A673 (cell line): ENCODE results near the gene SOST. TPM values are rescaled to one million over a fixed set of nuclear protein-coding genes. Genes with fewer than 3 reads are reported as not detected.

Experiments
- BruUV-seq: library from RNA; stranded (reverse); fragments of 400-500 nt; replicated peaks from 2 replicates; lab custom pipeline; 2021; lab: Mats Ljungman, UMichigan
- CTCF ChIA-PET: fragments of 300-600 bp; sonication (Branson Sonifier 250); formaldehyde crosslinking; loops from one replicate; lab custom pipeline; 2022; ENCODE audit warnings: antibody characterized with exemption; lab: Charles Lee
- POLR2A ChIA-PET: fragments of 300-600 bp; sonication (Branson Sonifier 250); formaldehyde crosslinking; loops from one replicate; lab custom pipeline; 2022; ENCODE audit warnings: antibody characterized with exemption; ENCODE audit not compliant: low non-redundant PET; lab: Charles Lee
- DNase-seq: peaks from one replicate; pipeline ENCODE4 v3.0.0-alpha.2; 2015; ENCODE audit warnings: low spot score
- H3K27ac ChIP-seq: fragments of 200-600 bp; sonication (generic); 2 replicates; pipeline ENCODE4 v1.5.1; 2016; ENCODE audit warnings: mixed run types, low read depth, mild to moderate bottlenecking, mixed read lengths, antibody characterized with exemption, low read length; ENCODE audit not compliant: poor library complexity, severe bottlenecking
- H3K27me3 ChIP-seq: fragments of 200-600 bp; sonication (generic); replicated peaks from 2 replicates; pipeline ENCODE4 v1.6.1; 2017; ENCODE audit warnings: mixed run types, low read depth, mild to moderate bottlenecking, mixed read lengths, antibody characterized with exemption, low read length; ENCODE audit not compliant: insufficient read depth, poor library complexity
- H3K36me3 ChIP-seq: fragments of 200-600 bp; sonication (generic); 2 replicates; pipeline ENCODE4 v1.6.1; 2016; ENCODE audit warnings: mixed run types, mild to moderate bottlenecking, mixed read lengths, antibody characterized with exemption, low read length; ENCODE audit not compliant: insufficient read depth, poor library complexity, severe bottlenecking
- H3K4me1 ChIP-seq: fragments of 200-600 bp; sonication (generic); 2 replicates; pipeline ENCODE4 v1.6.1; 2017; ENCODE audit warnings: mixed run types, mild to moderate bottlenecking, mixed read lengths, antibody characterized with exemption, low read length; ENCODE audit not compliant: insufficient read depth, poor library complexity, severe bottlenecking
- H3K4me3 ChIP-seq: fragments of 200-600 bp; sonication (generic); 2 replicates; pipeline ENCODE4 v1.5.1; 2016; ENCODE audit warnings: low read depth, mixed run types, mild to moderate bottlenecking, mixed read lengths, low read length; ENCODE audit not compliant: poor library complexity, severe bottlenecking
- H3K9me3 ChIP-seq: fragments of 200-600 bp; sonication (generic); 2 replicates; pipeline ENCODE4 v1.6.1; 2016; ENCODE audit warnings: mixed run types, low read depth, mild to moderate bottlenecking, mixed read lengths, antibody characterized with exemption, low read length; ENCODE audit not compliant: poor library complexity, severe bottlenecking
- EZH2 ChIP-seq: fragments of 200-600 bp; sonication (generic); IDR thresholded peaks from 2 replicates; pipeline ENCODE4 v1.6.1; 2017; ENCODE audit warnings: borderline replicate concordance, low read depth, mild to moderate bottlenecking, mixed read lengths, antibody characterized with exemption, low read length; ENCODE audit not compliant: poor library complexity, severe bottlenecking
- intact Hi-C: fragments of 100-400 bp; cut with micrococcal nuclease; formaldehyde crosslinking; loops from one replicate; pipeline ENCODE4 v1.10.0; 2022; ENCODE audit not compliant: unreplicated experiment
- total RNA-seq: library from RNA; stranded (reverse); gene quantifications from 2 replicates; pipeline ENCODE4 v1.2.3, GENCODE V29; 2021
- TF ChIP-seq, protein P1 (sequence below): fragments of 300-800, 200-600 bp; sonication (generic); conservative IDR thresholded peaks from 2 replicates; pipeline ENCODE4 v1.5.1; 2017; ENCODE audit warnings: low read depth, mild to moderate bottlenecking, antibody characterized with exemption, low read length, moderate library complexity, mixed read lengths

The SOST gene
- total RNA-seq, 1 experiment from 2014 or later: not detected

DNA sequence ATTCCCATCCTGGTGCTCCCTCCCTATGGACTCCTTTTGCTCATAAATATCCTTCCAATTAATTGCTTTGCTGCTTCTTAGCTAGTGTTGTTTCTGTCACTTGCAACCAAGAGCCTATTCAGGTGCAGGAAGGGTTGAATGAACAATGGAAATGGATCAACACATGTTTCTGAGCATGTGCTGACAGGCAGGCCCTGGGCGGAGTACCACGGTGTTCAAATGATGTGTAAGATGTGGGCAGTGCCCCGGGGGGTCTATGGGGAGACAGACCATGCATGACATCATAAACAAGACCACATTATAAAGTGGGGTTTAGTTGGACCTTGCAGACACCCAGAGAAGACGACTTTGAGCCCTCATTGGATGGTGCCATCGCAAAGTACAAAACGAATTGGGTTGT is 48.5 kb downstream of the SOST start:
- no peaks in the 10 kb centered on the region for H3K36me3 ChIP-seq
- CTCF ChIA-PET: no interaction called here
- POLR2A ChIA-PET: no interaction called here
- no peak for TF ChIP-seq EZH2
- TF ChIP-seq, protein P1, sequence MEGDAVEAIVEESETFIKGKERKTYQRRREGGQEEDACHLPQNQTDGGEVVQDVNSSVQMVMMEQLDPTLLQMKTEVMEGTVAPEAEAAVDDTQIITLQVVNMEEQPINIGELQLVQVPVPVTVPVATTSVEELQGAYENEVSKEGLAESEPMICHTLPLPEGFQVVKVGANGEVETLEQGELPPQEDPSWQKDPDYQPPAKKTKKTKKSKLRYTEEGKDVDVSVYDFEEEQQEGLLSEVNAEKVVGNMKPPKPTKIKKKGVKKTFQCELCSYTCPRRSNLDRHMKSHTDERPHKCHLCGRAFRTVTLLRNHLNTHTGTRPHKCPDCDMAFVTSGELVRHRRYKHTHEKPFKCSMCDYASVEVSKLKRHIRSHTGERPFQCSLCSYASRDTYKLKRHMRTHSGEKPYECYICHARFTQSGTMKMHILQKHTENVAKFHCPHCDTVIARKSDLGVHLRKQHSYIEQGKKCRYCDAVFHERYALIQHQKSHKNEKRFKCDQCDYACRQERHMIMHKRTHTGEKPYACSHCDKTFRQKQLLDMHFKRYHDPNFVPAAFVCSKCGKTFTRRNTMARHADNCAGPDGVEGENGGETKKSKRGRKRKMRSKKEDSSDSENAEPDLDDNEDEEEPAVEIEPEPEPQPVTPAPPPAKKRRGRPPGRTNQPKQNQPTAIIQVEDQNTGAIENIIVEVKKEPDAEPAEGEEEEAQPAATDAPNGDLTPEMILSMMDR: no peak
- no peak overlapping the region for H3K27ac ChIP-seq
- no peaks in the 10 kb centered on the region for H3K4me1 ChIP-seq
- H3K27me3 ChIP-seq: peaks cover 3% of the 10 kb centered on the region
- H3K4me3 ChIP-seq: no peak overlapping the region
- intact Hi-C loops: no loop called here
- BruUV-seq: no TSS peak
- no peaks in the 10 kb centered on the region for H3K9me3 ChIP-seq
- DNase-seq: no peak

DNA sequence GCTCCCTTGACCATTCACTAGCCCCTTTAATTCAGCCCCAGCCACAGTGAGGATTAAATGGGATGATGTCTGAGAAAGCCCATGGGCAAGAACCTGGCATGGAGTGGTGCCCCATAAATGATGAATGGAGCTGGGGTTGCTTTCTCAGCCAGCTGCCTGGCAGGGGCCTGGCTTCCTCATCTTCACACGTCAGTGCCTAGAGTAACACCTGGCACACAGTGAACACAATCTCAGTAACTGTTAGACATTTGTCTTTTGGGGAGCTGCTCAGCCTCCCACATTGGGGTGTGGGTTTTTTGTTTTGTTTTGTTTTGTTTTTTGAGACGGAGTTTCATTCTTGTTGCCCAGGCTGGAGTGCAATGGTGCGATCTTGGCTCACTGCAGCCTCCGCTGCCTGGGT is 49.4 kb downstream of the SOST start:
- Histone ChIP-seq H3K4me3 (no peak overlapping the region), H3K27ac (no peak overlapping the region), H3K9me3 (no peaks in the 10 kb centered on the region), H3K4me1 (no peaks in the 10 kb centered on the region), H3K36me3 (no peaks in the 10 kb centered on the region), H3K27me3 (peaks cover 3% of the 10 kb centered on the region)
- intact Hi-C loops: no loop called here
- no peak for TF ChIP-seq EZH2
- TF ChIP-seq, protein P1: no peak
- no peak for DNase-seq
- POLR2A ChIA-PET: no interaction called here
- BruUV-seq: no TSS peak
- CTCF ChIA-PET: no interaction called here

DNA sequence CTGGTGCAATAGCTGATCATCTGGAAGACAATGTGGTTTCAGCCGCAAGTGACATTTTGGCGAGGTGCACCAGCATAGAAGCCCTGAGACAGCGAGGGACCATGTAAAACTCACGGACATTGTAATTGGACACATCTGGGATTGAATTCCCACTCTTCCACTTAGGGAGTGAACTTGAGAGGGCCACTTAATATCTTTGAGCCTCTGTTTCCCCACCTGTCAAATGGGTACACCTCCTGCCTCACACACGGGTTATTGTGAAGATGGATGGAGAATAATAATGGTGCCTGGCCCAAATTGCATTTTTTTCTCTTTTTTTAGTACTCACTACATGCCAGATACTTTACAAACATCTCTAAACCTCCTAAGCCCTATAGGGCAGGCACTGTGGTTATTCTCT is 51.4 kb downstream of the SOST start:
- CTCF ChIA-PET: no interaction called here
- H3K36me3 ChIP-seq: no peaks in the 10 kb centered on the region
- no peaks in the 10 kb centered on the region for H3K9me3 ChIP-seq
- no peak overlapping the region for H3K27ac ChIP-seq
- TF ChIP-seq EZH2: no peak
- TF ChIP-seq, protein P1: no peak
- H3K27me3 ChIP-seq: no peaks in the 10 kb centered on the region
- no peaks in the 10 kb centered on the region for H3K4me1 ChIP-seq
- no peak overlapping the region for H3K4me3 ChIP-seq
- POLR2A ChIA-PET: no interaction called here
- no peak for DNase-seq
- no TSS peak for BruUV-seq
- intact Hi-C loops: no loop called here
